ENCODE measurements around the gene WNK2. TPM values are rescaled to one million over a fixed set of nuclear protein-coding genes. Genes with fewer than 3 reads are reported as not detected.

WNK2 gene
- total and polyA plus RNA-seq, 2 experiments from 2014 or later: 34.5 to 92.2 TPM

DNA sequence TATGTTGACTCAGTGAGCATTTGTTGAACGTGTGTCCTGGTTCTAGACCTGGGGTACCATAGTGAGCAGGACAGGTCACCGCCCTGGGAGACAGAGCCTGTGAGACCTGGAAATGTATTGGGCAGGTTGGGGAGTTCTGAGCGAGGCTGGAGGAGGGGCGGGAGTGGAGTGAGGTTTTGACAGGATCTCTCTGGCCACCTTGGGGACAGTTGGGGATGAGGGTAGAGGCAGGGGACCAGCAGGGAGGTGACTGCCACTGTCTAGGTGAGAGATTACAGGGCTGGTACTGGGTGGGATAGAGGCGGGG lies 7.4 kb downstream of the WNK2 start:
- Histone ChIP-seq H3K27ac (no peak overlapping the region), H3K27me3 (no peaks in the 10 kb centered on the region), H3K9me3 (ENCODE audit: low read depth) (no peaks in the 10 kb centered on the region), H3K36me3 (no peaks in the 10 kb centered on the region), H3K4me1 (ENCODE audit: low read depth) (peaks cover 17% of the 10 kb centered on the region), H3K4me3 (no peak overlapping the region)
- TF ChIP-seq, protein P1, sequence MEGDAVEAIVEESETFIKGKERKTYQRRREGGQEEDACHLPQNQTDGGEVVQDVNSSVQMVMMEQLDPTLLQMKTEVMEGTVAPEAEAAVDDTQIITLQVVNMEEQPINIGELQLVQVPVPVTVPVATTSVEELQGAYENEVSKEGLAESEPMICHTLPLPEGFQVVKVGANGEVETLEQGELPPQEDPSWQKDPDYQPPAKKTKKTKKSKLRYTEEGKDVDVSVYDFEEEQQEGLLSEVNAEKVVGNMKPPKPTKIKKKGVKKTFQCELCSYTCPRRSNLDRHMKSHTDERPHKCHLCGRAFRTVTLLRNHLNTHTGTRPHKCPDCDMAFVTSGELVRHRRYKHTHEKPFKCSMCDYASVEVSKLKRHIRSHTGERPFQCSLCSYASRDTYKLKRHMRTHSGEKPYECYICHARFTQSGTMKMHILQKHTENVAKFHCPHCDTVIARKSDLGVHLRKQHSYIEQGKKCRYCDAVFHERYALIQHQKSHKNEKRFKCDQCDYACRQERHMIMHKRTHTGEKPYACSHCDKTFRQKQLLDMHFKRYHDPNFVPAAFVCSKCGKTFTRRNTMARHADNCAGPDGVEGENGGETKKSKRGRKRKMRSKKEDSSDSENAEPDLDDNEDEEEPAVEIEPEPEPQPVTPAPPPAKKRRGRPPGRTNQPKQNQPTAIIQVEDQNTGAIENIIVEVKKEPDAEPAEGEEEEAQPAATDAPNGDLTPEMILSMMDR (IDR thresholded peaks at IDR 0.05; ENCODE audit: low read depth, low read length): no peak
- no peak for DNase-seq (ENCODE audit: low read depth in 1 of 2, low spot score in 1 of 2)

DNA sequence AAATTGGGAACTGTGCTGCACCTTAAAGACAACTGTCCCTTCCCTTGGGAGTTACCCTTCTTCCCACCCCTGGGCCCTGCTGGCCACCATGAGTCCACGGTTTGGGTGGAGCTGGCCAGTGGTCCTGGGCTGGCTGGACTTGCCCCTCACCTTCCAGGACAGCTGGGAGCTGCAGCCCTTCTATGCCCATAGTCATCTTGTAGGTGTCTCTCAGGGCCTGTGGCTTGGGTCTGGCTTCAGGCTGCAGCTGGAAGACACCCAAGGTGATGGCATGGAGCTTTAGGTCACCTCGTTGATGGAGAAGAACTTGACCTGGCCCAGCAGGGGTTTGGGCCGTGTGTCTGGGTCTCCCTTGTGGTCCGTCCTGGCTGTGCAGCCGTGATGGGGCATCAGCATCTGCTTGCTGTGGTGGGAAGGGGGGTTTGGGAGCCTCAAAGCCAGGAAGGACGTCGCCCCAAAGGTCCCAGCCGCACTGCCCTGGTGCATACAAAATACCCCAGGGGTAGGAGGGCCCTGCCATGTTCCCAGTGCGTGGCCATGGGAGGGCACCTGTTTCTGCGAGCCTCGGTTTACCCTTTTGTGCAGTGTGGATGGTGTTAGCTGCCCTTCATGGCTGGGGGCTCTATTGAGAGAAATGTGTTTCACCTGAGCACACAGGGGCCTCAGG lies 8.9 kb downstream of the WNK2 start:
- Histone ChIP-seq H3K4me1 (ENCODE audit: low read depth) (peaks cover 1% of the 10 kb centered on the region), H3K9me3 (ENCODE audit: low read depth) (no peaks in the 10 kb centered on the region), H3K4me3 (no peak overlapping the region), H3K36me3 (no peaks in the 10 kb centered on the region), H3K27me3 (no peaks in the 10 kb centered on the region), H3K27ac (no peak overlapping the region)
- TF ChIP-seq, protein P1 (IDR thresholded peaks at IDR 0.05; ENCODE audit: low read depth, low read length): no peak
- DNase-seq (ENCODE audit: low read depth in 1 of 2, low spot score in 1 of 2): no peak

DNA sequence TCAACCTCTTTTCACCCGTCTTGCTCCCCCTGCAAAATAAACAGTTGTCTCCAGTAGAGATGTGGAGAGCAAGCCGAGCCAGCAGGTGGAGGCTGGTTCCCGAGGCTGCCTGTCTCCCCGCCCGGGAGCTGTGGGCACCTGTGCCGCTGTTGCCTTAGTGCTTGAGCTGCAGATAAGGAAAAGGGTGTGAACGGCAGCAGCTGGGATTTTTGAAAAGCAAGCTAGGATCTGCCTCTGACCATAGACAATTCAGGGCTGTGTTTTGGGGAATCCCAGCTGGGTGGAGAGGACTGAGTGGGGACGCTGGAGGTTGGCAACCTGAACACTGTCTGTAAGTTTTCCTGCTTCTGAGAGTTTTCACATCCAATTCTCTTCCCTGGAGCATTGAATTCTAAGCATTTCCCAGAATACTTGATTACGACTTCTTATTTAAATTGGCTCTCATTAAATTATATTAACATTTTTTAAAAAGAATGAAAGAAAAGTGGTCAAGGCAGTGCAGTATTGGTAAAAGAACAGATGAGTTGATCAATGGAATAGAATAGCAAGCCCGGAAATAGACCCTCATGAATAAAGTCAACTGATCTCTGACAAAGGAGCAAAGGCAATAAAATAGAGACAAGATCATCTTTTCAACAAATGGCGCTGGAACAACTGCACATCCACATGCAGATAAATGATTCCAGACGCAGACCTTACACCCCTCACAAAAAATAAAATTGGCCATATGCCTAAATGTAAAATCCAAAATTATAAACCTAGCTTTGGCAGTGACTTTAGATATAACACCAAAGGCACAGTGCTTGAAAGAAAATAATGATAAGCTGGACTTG lies 9.7 kb downstream of the WNK2 start:
- H3K36me3 ChIP-seq: no peaks in the 10 kb centered on the region
- DNase-seq (ENCODE audit: low read depth in 1 of 2, low spot score in 1 of 2): no peak
- H3K4me3 ChIP-seq: no peak overlapping the region
- no peaks in the 10 kb centered on the region for H3K4me1 ChIP-seq (ENCODE audit: low read depth)
- no peaks in the 10 kb centered on the region for H3K27me3 ChIP-seq
- no peak overlapping the region for H3K27ac ChIP-seq
- H3K9me3 ChIP-seq (ENCODE audit: low read depth): no peaks in the 10 kb centered on the region
- TF ChIP-seq, protein P1 (IDR thresholded peaks at IDR 0.05; ENCODE audit: low read depth, low read length): no peak

DNA sequence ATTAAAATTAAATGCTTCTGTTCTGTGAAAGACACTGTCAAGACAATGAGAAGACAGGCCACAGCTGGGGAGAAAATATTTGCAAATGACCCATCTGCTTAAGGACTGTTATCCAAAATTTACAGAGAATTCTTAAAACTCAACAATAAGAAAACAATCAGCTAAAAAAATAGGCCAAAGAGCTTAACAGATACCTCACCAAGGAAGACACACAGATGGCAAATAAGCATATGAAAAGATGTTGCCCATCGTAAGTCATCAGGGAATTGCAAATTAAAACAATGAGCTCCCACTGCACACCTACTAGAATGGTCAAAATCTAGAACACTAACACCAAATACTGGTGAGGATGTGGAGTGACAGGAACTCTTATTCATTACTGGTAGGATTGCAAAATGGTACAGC lies 10.3 kb downstream of the WNK2 start:
- Histone ChIP-seq H3K4me3 (no peak overlapping the region), H3K27ac (no peak overlapping the region)

DNA sequence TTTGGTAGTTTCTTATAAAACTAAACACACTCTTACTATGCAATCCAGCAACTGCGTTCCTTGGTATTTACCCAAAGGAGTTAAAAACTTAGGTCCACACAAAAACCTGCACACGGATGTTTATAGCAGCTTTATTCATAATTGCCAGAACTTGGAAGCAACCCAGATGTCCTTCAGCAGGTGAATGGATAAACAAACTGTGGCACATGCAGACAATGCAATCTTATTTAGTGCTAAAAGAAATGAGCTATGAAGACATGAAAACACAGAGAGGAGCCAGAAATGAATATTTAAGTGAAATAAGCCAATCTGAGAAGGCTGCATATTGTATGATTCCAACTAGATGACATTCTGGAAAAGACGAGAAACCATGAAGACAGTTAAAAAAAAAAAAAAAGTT lies 10.7 kb downstream of the WNK2 start:
- TF ChIP-seq, protein P1 (IDR thresholded peaks at IDR 0.05; ENCODE audit: low read depth, low read length): no peak
- no peaks in the 10 kb centered on the region for H3K9me3 ChIP-seq (ENCODE audit: low read depth)
- H3K27me3 ChIP-seq: no peaks in the 10 kb centered on the region
- H3K36me3 ChIP-seq: no peaks in the 10 kb centered on the region
- no peaks in the 10 kb centered on the region for H3K4me1 ChIP-seq (ENCODE audit: low read depth)
- no peak for DNase-seq (ENCODE audit: low read depth in 1 of 2, low spot score in 1 of 2)
- no peak overlapping the region for H3K27ac ChIP-seq
- H3K4me3 ChIP-seq: no peak overlapping the region

More for the DNA sequence above, 10.3 kb downstream of the WNK2 start:
- TF ChIP-seq, protein P1 (IDR thresholded peaks at IDR 0.05; ENCODE audit: low read depth, low read length): no peak
- no peaks in the 10 kb centered on the region for H3K27me3 ChIP-seq
- no peaks in the 10 kb centered on the region for H3K36me3 ChIP-seq
- H3K9me3 ChIP-seq (ENCODE audit: low read depth): no peaks in the 10 kb centered on the region
- no peaks in the 10 kb centered on the region for H3K4me1 ChIP-seq (ENCODE audit: low read depth)
- DNase-seq (ENCODE audit: low read depth in 1 of 2, low spot score in 1 of 2): no peak

Measured in cardiac muscle cell (in vitro differentiated cells and primary cell).